Measurements from ENCODE around the gene NFAT5.
"Not testable (repeated sequence)": the region's sequence is repeated elsewhere in the genome, so short reads cannot be mapped to it uniquely, and the experiment has no call there.

The NFAT5 gene

DNA sequence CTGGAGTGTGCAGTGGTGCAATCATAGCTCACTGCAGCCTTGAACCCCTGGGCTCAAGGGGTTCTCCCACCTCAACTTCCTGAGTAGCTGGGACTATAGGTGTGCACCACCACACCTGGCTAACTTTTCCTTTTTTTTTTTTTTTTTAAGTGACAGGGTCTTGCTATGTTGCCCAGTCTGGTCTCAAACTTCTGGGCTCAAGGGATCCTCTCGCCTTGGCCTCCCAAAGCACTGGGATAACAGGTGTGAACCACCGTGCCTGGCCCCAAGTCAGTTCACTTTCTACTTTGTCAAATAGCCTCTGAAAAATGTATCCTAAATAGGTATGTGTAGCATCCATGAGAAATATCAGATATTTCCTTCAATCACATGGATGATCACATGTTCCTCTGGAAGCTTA lies 9.9 kb upstream of the NFAT5 start:
- Histone ChIP-seq H3K79me2 (ENCODE audit: low read length) (no peaks in the 10 kb centered on the region), H3K27me3 (ENCODE audit: low read depth, low read length) (no peaks in the 10 kb centered on the region), H3K27ac (ENCODE audit: low read length) (no peak overlapping the region), H3K4me2 (ENCODE audit: low read length) (no peak overlapping the region), H3K4me1 (ENCODE audit: low read length) (peaks cover 5% of the 10 kb centered on the region; the same call in 1 of the 2 replicates), H4K20me1 (ENCODE audit: insufficient read depth, low read length) (no peaks in the 10 kb centered on the region), H3K9ac (ENCODE audit: low read length) (no peak overlapping the region), H3K36me3 (replicated peaks; ENCODE audit: low read depth, low read length) (no peaks in the 10 kb centered on the region), H3K9me3 (ENCODE audit: insufficient read depth, low read length) (no peaks in the 10 kb centered on the region), H3K4me3 (ENCODE audit: low read length) (no peak overlapping the region), H2AFZ (ENCODE audit: low read depth, low read length) (no peak overlapping the region)
- no peak for TF ChIP-seq EZH2phosphoT487 (IDR thresholded peaks at IDR 0.05; ENCODE audit: low read depth)
- TF ChIP-seq, protein P1, sequence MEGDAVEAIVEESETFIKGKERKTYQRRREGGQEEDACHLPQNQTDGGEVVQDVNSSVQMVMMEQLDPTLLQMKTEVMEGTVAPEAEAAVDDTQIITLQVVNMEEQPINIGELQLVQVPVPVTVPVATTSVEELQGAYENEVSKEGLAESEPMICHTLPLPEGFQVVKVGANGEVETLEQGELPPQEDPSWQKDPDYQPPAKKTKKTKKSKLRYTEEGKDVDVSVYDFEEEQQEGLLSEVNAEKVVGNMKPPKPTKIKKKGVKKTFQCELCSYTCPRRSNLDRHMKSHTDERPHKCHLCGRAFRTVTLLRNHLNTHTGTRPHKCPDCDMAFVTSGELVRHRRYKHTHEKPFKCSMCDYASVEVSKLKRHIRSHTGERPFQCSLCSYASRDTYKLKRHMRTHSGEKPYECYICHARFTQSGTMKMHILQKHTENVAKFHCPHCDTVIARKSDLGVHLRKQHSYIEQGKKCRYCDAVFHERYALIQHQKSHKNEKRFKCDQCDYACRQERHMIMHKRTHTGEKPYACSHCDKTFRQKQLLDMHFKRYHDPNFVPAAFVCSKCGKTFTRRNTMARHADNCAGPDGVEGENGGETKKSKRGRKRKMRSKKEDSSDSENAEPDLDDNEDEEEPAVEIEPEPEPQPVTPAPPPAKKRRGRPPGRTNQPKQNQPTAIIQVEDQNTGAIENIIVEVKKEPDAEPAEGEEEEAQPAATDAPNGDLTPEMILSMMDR (IDR thresholded peaks at IDR 0.05; ENCODE audit: low read depth, low read length), result no peak

DNA sequence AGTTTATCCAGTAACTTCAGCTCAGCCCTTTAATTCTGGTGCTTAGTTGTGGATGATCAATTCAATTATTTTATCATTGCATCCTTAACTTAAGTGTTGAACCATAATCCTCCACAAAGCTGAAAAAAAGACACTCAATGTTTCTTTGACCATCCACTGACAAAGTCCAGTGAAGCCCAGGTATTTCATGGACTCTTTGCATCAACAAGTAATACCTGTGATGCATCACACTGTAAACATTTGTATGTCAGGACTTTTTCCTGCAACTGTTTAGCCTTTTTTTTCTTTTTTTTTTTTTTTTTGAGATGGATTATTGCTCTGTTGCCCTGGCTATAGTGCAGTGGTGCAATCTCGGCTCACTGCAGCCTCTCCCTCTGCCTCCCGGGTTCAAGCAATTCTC lies 6.6 kb upstream of the NFAT5 start:
- Histone ChIP-seq H3K27me3 (ENCODE audit: low read depth, low read length) (no peaks in the 10 kb centered on the region), H3K9me3 (ENCODE audit: insufficient read depth, low read length) (no peaks in the 10 kb centered on the region), H3K27ac (ENCODE audit: low read length) (no peak overlapping the region), H4K20me1 (ENCODE audit: insufficient read depth, low read length) (no peaks in the 10 kb centered on the region), H3K36me3 (replicated peaks; ENCODE audit: low read depth, low read length) (no peaks in the 10 kb centered on the region), H3K9ac (ENCODE audit: low read length) (no peak overlapping the region), H2AFZ (ENCODE audit: low read depth, low read length) (no peak overlapping the region), H3K4me2 (ENCODE audit: low read length) (no peak overlapping the region), H3K4me3 (ENCODE audit: low read length) (no peak overlapping the region), H3K4me1 (ENCODE audit: low read length) (peaks cover 21% of the 10 kb centered on the region), H3K79me2 (ENCODE audit: low read length) (no peaks in the 10 kb centered on the region; the same call in 1 of the 2 replicates)
- TF ChIP-seq, protein P1 (IDR thresholded peaks at IDR 0.05; ENCODE audit: low read depth, low read length), result no peak
- no peak for TF ChIP-seq EZH2phosphoT487 (IDR thresholded peaks at IDR 0.05; ENCODE audit: low read depth)

DNA sequence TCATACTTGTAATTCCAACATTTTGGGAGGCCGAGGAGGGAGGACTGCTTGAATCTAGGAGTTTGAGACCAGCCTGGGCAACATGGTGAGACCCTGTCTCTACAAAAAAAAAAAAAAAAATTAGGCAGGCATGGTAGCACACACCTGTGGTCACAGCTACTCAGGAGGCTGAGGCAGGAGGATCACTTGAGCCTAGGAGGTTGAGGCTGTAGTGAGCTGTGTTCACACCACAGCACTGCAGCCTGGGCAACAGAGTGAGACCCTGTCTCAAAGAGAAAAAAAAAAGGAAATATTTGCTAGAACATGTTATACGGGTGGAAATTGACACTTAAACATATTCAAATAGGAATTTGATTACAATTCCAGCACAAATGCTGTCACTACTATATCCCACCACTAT lies 4.4 kb upstream of the NFAT5 start:
- not testable (repeated sequence) for H3K4me2 ChIP-seq (ENCODE audit: low read length); H3K27me3 ChIP-seq (ENCODE audit: low read depth, low read length); H3K9ac ChIP-seq (ENCODE audit: low read length); H3K27ac ChIP-seq (ENCODE audit: low read length); H2AFZ ChIP-seq (ENCODE audit: low read depth, low read length); H3K9me3 ChIP-seq (ENCODE audit: insufficient read depth, low read length); H3K36me3 ChIP-seq (replicated peaks; ENCODE audit: low read depth, low read length); H3K4me3 ChIP-seq (ENCODE audit: low read length); H4K20me1 ChIP-seq (ENCODE audit: insufficient read depth, low read length)
- Histone ChIP-seq H3K79me2 (ENCODE audit: low read length) (peaks cover 14% of the 10 kb centered on the region), H3K4me1 (ENCODE audit: low read length) (peaks cover 19% of the 10 kb centered on the region)

DNA sequence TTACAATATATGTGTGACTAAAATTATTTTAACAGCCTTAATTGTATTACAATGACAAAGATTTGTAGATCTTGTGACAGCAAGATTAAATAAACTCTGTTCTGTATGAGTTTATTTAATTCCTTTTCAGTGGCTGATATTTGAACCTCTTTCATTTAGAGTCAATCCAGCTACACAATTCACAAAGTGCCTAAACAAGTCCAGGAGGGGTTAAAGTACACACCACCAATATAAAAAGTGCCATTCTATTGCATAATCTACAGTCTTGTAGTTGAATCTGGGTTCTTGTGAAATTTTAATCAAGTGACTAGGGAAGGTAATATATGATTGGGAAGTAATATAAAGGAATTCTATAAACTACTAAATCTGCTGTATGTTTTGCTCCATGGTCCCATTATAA lies 3.9 kb upstream of the NFAT5 start:
- H3K4me1 ChIP-seq (ENCODE audit: low read length), result peaks cover 19% of the 10 kb centered on the region
- peaks cover 20% of the 10 kb centered on the region for H3K79me2 ChIP-seq (ENCODE audit: low read length)
- H4K20me1 ChIP-seq (ENCODE audit: insufficient read depth, low read length), result no peaks in the 10 kb centered on the region
- no peak overlapping the region for H3K27ac ChIP-seq (ENCODE audit: low read length)
- no peak overlapping the region for H2AFZ ChIP-seq (ENCODE audit: low read depth, low read length)
- no peak for TF ChIP-seq EZH2phosphoT487 (IDR thresholded peaks at IDR 0.05; ENCODE audit: low read depth)
- TF ChIP-seq, protein P1 (IDR thresholded peaks at IDR 0.05; ENCODE audit: low read depth, low read length), result no peak
- H3K9ac ChIP-seq (ENCODE audit: low read length), result no peak overlapping the region
- H3K27me3 ChIP-seq (ENCODE audit: low read depth, low read length), result no peaks in the 10 kb centered on the region
- no peaks in the 10 kb centered on the region for H3K9me3 ChIP-seq (ENCODE audit: insufficient read depth, low read length)
- no peaks in the 10 kb centered on the region for H3K36me3 ChIP-seq (replicated peaks; ENCODE audit: low read depth, low read length)
- H3K4me2 ChIP-seq (ENCODE audit: low read length), result no peak overlapping the region
- H3K4me3 ChIP-seq (ENCODE audit: low read length), result no peak overlapping the region

DNA sequence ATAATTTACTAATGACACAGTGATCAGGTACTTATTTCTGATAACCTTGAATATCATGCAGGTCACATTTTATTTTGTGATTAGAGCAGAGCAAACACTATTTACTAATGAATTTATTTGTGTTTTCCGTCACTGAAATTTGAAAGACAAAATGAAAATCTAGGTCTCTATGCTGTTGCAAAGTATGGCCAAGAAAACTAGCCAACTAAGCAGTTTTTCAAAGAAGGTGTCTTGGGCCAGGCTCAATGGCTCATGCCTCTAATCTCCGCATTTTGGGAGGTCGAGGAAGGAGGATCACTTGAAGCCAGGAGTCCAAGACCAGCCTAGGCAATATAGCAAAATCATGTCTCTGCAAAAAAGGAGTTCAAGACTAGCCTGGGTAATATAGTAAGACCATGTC lies 3.0 kb upstream of the NFAT5 start:
- H4K20me1 ChIP-seq (ENCODE audit: insufficient read depth, low read length), result peaks cover 4% of the 10 kb centered on the region; the same call in 1 of the 2 replicates
- no peak overlapping the region for H3K9ac ChIP-seq (ENCODE audit: low read length)
- no peaks in the 10 kb centered on the region for H3K27me3 ChIP-seq (ENCODE audit: low read depth, low read length)
- no peak overlapping the region for H2AFZ ChIP-seq (ENCODE audit: low read depth, low read length)
- H3K27ac ChIP-seq (ENCODE audit: low read length), result no peak overlapping the region
- H3K4me1 ChIP-seq (ENCODE audit: low read length), result peaks cover 19% of the 10 kb centered on the region
- H3K79me2 ChIP-seq (ENCODE audit: low read length), result peaks cover 29% of the 10 kb centered on the region
- H3K4me2 ChIP-seq (ENCODE audit: low read length), result no peak overlapping the region
- H3K9me3 ChIP-seq (ENCODE audit: insufficient read depth, low read length), result no peaks in the 10 kb centered on the region
- no peak for TF ChIP-seq EZH2phosphoT487 (IDR thresholded peaks at IDR 0.05; ENCODE audit: low read depth)
- TF ChIP-seq, protein P1 (IDR thresholded peaks at IDR 0.05; ENCODE audit: low read depth, low read length), result no peak
- peaks cover 4% of the 10 kb centered on the region for H3K36me3 ChIP-seq (replicated peaks; ENCODE audit: low read depth, low read length)
- H3K4me3 ChIP-seq (ENCODE audit: low read length), result no peak overlapping the region
